ENCODE results near the gene TMEM255A. TPM values are rescaled to one million over a fixed set of nuclear protein-coding genes. Genes with fewer than 3 reads are reported as not detected.

The TMEM255A gene
- total RNA-seq, 1 experiment from 2014 or later: 0.31 TPM

DNA sequence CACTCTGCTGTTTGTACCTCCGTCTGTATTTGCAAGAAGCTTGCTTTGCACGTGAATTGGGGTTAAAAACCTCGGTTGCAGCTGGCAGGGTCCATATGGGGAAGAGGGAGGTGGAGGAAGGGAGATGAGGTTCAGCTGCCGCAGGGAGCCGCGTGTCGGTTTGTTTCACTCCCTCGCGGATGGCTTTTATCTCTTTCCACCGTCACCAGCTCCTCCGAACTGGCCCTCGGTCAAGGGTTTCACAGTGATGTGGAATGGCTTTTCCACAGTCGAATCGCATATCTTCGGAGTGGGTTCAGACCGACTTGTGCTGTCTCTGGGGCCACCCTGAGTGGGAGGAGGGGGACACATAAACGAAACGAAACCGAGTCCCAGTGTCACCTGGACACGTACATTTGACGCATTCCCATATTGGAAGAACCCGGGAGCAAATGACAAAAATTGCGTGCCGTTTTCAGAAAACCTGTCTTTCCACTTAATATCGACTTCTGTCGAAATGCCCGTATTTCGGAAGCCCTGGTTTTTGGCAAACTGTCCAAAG is 59.7 kb downstream of the TMEM255A start:
- Histone ChIP-seq H3K9me3 (ENCODE audit: control insufficient read depth, insufficient read depth, low read depth, low read length) (no peaks in the 10 kb centered on the region), H3K27me3 (ENCODE audit: control insufficient read depth, insufficient read depth, low read length) (peaks cover 4% of the 10 kb centered on the region; the same call in 1 of the 2 replicates), H3K27ac (ENCODE audit: low read length) (peak overlapping the region; percentile 94), H3K36me3 (ENCODE audit: control insufficient read depth, insufficient read depth, low read length) (peaks cover 6% of the 10 kb centered on the region), H3K4me3 (ENCODE audit: low read depth in 2 of 2, low read length in 2 of 2) (peak overlapping the region; percentile 81 to 88), H3K4me1 (ENCODE audit: control insufficient read depth, insufficient read depth, low read length) (peaks cover 17% of the 10 kb centered on the region; the same call in 1 of the 2 replicates)
- TF ChIP-seq, protein P1, sequence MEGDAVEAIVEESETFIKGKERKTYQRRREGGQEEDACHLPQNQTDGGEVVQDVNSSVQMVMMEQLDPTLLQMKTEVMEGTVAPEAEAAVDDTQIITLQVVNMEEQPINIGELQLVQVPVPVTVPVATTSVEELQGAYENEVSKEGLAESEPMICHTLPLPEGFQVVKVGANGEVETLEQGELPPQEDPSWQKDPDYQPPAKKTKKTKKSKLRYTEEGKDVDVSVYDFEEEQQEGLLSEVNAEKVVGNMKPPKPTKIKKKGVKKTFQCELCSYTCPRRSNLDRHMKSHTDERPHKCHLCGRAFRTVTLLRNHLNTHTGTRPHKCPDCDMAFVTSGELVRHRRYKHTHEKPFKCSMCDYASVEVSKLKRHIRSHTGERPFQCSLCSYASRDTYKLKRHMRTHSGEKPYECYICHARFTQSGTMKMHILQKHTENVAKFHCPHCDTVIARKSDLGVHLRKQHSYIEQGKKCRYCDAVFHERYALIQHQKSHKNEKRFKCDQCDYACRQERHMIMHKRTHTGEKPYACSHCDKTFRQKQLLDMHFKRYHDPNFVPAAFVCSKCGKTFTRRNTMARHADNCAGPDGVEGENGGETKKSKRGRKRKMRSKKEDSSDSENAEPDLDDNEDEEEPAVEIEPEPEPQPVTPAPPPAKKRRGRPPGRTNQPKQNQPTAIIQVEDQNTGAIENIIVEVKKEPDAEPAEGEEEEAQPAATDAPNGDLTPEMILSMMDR (IDR thresholded peaks at IDR 0.05): no peak
- TF ChIP-seq, protein P2, sequence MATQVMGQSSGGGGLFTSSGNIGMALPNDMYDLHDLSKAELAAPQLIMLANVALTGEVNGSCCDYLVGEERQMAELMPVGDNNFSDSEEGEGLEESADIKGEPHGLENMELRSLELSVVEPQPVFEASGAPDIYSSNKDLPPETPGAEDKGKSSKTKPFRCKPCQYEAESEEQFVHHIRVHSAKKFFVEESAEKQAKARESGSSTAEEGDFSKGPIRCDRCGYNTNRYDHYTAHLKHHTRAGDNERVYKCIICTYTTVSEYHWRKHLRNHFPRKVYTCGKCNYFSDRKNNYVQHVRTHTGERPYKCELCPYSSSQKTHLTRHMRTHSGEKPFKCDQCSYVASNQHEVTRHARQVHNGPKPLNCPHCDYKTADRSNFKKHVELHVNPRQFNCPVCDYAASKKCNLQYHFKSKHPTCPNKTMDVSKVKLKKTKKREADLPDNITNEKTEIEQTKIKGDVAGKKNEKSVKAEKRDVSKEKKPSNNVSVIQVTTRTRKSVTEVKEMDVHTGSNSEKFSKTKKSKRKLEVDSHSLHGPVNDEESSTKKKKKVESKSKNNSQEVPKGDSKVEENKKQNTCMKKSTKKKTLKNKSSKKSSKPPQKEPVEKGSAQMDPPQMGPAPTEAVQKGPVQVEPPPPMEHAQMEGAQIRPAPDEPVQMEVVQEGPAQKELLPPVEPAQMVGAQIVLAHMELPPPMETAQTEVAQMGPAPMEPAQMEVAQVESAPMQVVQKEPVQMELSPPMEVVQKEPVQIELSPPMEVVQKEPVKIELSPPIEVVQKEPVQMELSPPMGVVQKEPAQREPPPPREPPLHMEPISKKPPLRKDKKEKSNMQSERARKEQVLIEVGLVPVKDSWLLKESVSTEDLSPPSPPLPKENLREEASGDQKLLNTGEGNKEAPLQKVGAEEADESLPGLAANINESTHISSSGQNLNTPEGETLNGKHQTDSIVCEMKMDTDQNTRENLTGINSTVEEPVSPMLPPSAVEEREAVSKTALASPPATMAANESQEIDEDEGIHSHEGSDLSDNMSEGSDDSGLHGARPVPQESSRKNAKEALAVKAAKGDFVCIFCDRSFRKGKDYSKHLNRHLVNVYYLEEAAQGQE (IDR thresholded peaks at IDR 0.05; ENCODE audit: insufficient read depth in 1 of 2, low read depth in 2 of 2, low read length in 1 of 2): no peak
- TF ChIP-seq POLR2AphosphoS5 (IDR thresholded peaks at IDR 0.05; ENCODE audit: low read depth, low read length) (no peak), SIN3A (IDR thresholded peaks at IDR 0.05; ENCODE audit: borderline replicate concordance, insufficient read depth, low read depth, low read length) (0 out of 2 replicates have a peak, but pooled peaks have one; percentile 21), TCF7L2 (IDR thresholded peaks at IDR 0.05; ENCODE audit: low read depth, low read length) (peak; percentile 76)
- in situ Hi-C loops (cut with HindIII; ENCODE audit: low pct_unique_long_range_greater_than_20kb, low sequenced_read_pairs) (no loop called here), intact Hi-C loops (cut with micrococcal nuclease; ENCODE audit: unreplicated experiment) (loop anchor here (10.0 kb wide), 1 partner anchor 53 kb away; no protein-coding TSS in a partner anchor)
- ChIA-PET POLR2A (interaction anchor here (0.7 kb wide), 1 partner anchor 207 kb away, joined by 13 read pairs; no protein-coding TSS in a partner anchor), CTCF (no interaction called here)
- ATAC-seq (peak; percentile 8; the same call in 1 of the 2 replicates), DNase-seq (ENCODE audit: low read depth, low spot score) (no peak)
- TSS peak; percentile 61 for BruUV-seq (replicated peaks)

DNA sequence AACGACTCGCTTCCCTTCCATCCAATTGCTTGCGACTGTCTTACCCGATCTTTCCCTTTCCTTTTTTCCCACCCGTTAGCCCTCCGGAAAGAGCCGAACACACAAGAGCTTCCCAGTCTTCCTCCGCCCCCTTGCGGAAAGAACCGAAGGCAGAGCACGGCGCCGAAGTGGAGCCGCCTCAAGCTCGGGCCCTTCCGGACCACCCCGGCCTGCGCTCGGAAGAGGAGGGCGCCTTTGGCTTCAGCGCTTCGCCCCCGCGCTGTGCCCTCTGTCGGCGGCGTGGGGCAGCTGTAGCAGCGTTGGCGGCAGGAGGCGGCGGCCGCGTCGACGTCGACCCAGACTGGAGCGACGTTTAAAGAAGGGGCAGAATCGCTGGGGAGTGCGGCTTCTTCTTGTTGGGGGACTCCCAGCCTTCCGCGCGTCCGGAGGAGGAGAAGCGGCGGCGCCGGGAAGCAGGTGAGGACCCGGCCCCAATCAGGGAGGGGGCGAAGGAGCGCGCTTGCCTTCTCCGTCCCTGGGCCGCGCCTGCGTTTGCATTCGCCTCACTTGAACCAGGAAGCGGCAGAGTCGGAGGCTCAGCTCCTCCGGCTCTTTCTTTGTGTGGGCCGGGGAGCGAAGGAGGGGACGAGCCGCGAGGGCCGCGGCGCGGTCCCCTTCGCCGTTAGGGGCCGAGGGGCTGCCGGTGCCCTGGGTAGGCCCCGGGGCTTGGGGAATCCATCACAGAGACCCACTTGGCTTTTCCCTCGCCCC is 60.6 kb downstream of the TMEM255A start, which contains the start of gene ZBTB33:
ZBTB33 (plus strand) TSS at position 291 of the 750 bp plus-strand sequence. CDS start 2,604 bp downstream, outside the sequence.
- in situ Hi-C loops (cut with HindIII; ENCODE audit: low pct_unique_long_range_greater_than_20kb, low sequenced_read_pairs): no loop called here
- Histone ChIP-seq H3K27me3 (ENCODE audit: control insufficient read depth, insufficient read depth, low read length) (peaks cover 4% of the 10 kb centered on the region; the same call in 1 of the 2 replicates), H3K4me1 (ENCODE audit: control insufficient read depth, insufficient read depth, low read length) (peaks cover 17% of the 10 kb centered on the region; the same call in 1 of the 2 replicates), H3K4me3 (ENCODE audit: low read depth in 2 of 2, low read length in 2 of 2) (peak within 1 kb of the TSS; percentile 81 to 88), H3K36me3 (ENCODE audit: control insufficient read depth, insufficient read depth, low read length) (peaks cover 6% of the 10 kb centered on the region), H3K9me3 (ENCODE audit: control insufficient read depth, insufficient read depth, low read depth, low read length) (no peaks in the 10 kb centered on the region), H3K27ac (ENCODE audit: low read length) (peak within 1 kb of the TSS; percentile 94)
- peak; percentile 100 for ATAC-seq
- no peak; the same call in 1 of the 2 replicates for TF ChIP-seq POLR2AphosphoS5 (IDR thresholded peaks at IDR 0.05; ENCODE audit: low read depth, low read length)
- TF ChIP-seq, protein P2 (IDR thresholded peaks at IDR 0.05; ENCODE audit: insufficient read depth in 1 of 2, low read depth in 2 of 2, low read length in 1 of 2): no peak
- TF ChIP-seq, protein P1 (IDR thresholded peaks at IDR 0.05): peak; percentile 91
- no peak for TF ChIP-seq TCF7L2 (IDR thresholded peaks at IDR 0.05; ENCODE audit: low read depth, low read length)
- TF ChIP-seq SIN3A (IDR thresholded peaks at IDR 0.05; ENCODE audit: borderline replicate concordance, insufficient read depth, low read depth, low read length): 0 out of 2 replicates have a peak, but pooled peaks have one; percentile 26
- CTCF ChIA-PET: no interaction called here
- no TSS peak for BruUV-seq (replicated peaks)
- POLR2A ChIA-PET: interaction anchor here (0.7 kb wide), 1 partner anchor 24 kb away, joined by 3 read pairs; no protein-coding TSS in a partner anchor
- peak; percentile 86 for DNase-seq (ENCODE audit: low read depth, low spot score)
- intact Hi-C loops (cut with micrococcal nuclease; ENCODE audit: unreplicated experiment): loop anchor here (10.0 kb wide), 1 partner anchor 54 kb away; no protein-coding TSS in a partner anchor

Measured in Panc1 (cell line).